BE2C (cell line): ENCODE results near the gene WDR62.
"Not testable (repeated sequence)": the region's sequence is repeated elsewhere in the genome, so short reads cannot be mapped to it uniquely, and the experiment has no call there.

Experiments
- DNase-seq: peaks from one replicate; pipeline ENCODE4 v3.0.0-alpha.2; 2020
- H3K27me3 ChIP-seq: fragments of 250-450 bp; sonication (Bioruptor Pico); 2 replicates; pipeline ENCODE4 v1.5.1; 2020; ENCODE audit warnings: mild to moderate bottlenecking
- H3K36me3 ChIP-seq: fragments of 250-450 bp; sonication (Bioruptor Pico); 2 replicates; pipeline ENCODE4 v1.5.1; 2020; ENCODE audit warnings: mild to moderate bottlenecking
- H3K4me1 ChIP-seq: fragments of 250-450 bp; sonication (Bioruptor Pico); 2 replicates; pipeline ENCODE4 v1.5.1; 2020
- H3K4me3 ChIP-seq: 2 replicates; pipeline ENCODE4 v1.5.1; 2011; ENCODE audit warnings: low read depth, low read length
- H3K9me3 ChIP-seq: fragments of 250-450 bp; sonication (Bioruptor Pico); 2 replicates; pipeline ENCODE4 v1.5.1; 2020
- CTCF ChIP-seq: IDR thresholded peaks from 2 replicates; pipeline ENCODE4 v1.5.1; 2012; ENCODE audit warnings: mild to moderate bottlenecking, low read depth, low read length

Gene WDR62

GRCh38 chr19:36058481-36059179 is 3.9 kb downstream of the WDR62 start:
- Histone ChIP-seq H3K4me3 (no peak overlapping the region), H3K9me3 (no peaks in the 10 kb centered on the region), H3K36me3 (peaks cover 23% of the 10 kb centered on the region), H3K4me1 (no peaks in the 10 kb centered on the region), H3K27me3 (no peaks in the 10 kb centered on the region)
- DNase-seq: no peak
- no peak for TF ChIP-seq CTCF

- DNase-seq: no peak
Observed at GRCh38 chr19:36059180-36059910, 4.6 kb downstream of the WDR62 start.

GRCh38 chr19:36060430-36060829 is 5.7 kb downstream of the WDR62 start:
- Histone ChIP-seq H3K36me3 (peaks cover 31% of the 10 kb centered on the region), H3K9me3 (no peaks in the 10 kb centered on the region), H3K4me3 (no peak overlapping the region), H3K4me1 (no peaks in the 10 kb centered on the region), H3K27me3 (no peaks in the 10 kb centered on the region)
- peak; percentile 76 for TF ChIP-seq CTCF
- DNase-seq: peak; percentile 71

More at GRCh38 chr19:36059180-36059910, 4.6 kb downstream of the WDR62 start:
- Histone ChIP-seq H3K4me3 (no peak overlapping the region), H3K4me1 (no peaks in the 10 kb centered on the region), H3K36me3 (peaks cover 25% of the 10 kb centered on the region), H3K9me3 (no peaks in the 10 kb centered on the region), H3K27me3 (no peaks in the 10 kb centered on the region)
- no peak for TF ChIP-seq CTCF

GRCh38 chr19:36061367-36061766 is 6.7 kb downstream of the WDR62 start:
- no peaks in the 10 kb centered on the region for H3K27me3 ChIP-seq
- no peaks in the 10 kb centered on the region for H3K4me1 ChIP-seq
- no peak for DNase-seq
- no peaks in the 10 kb centered on the region for H3K9me3 ChIP-seq
- peaks cover 40% of the 10 kb centered on the region for H3K36me3 ChIP-seq
- H3K4me3 ChIP-seq: no peak overlapping the region
- TF ChIP-seq CTCF: no peak

- H3K4me1 ChIP-seq: no peaks in the 10 kb centered on the region
- no peaks in the 10 kb centered on the region for H3K9me3 ChIP-seq
- no peaks in the 10 kb centered on the region for H3K27me3 ChIP-seq
- no peak for TF ChIP-seq CTCF
- no peak for DNase-seq
- peaks cover 59% of the 10 kb centered on the region for H3K36me3 ChIP-seq
- H3K4me3 ChIP-seq: no peak overlapping the region
Observed at GRCh38 chr19:36064826-36065225, 10.1 kb downstream of the WDR62 start.

GRCh38 chr19:36067681-36068080 is 13.0 kb downstream of the WDR62 start:
- DNase-seq: no peak
- H3K4me3 ChIP-seq: no peak overlapping the region
- H3K9me3 ChIP-seq: no peaks in the 10 kb centered on the region
- H3K4me1 ChIP-seq: peaks cover 10% of the 10 kb centered on the region
- no peak for TF ChIP-seq CTCF
- peaks cover 50% of the 10 kb centered on the region for H3K36me3 ChIP-seq
- H3K27me3 ChIP-seq: no peaks in the 10 kb centered on the region

GRCh38 chr19:36068810-36069499 is 14.3 kb downstream of the WDR62 start:
- peaks cover 10% of the 10 kb centered on the region for H3K4me1 ChIP-seq
- H3K27me3 ChIP-seq, H3K4me3 ChIP-seq, DNase-seq, H3K9me3 ChIP-seq: not testable (repeated sequence)
- H3K36me3 ChIP-seq: peaks cover 47% of the 10 kb centered on the region
